A673 (cell line): ENCODE measurements around the gene KCNQ2. TPM values are rescaled to one million over a fixed set of nuclear protein-coding genes. Genes with fewer than 3 reads are reported as not detected.

ENCODE experiments used
- BruUV-seq: library from RNA; stranded (reverse); fragments of 400-500 nt; replicated peaks from 2 replicates; lab custom pipeline; 2021; lab: Mats Ljungman, UMichigan
- CTCF ChIA-PET: fragments of 300-600 bp; sonication (Branson Sonifier 250); formaldehyde crosslinking; loops from one replicate; lab custom pipeline; 2022; ENCODE audit warnings: antibody characterized with exemption; lab: Charles Lee
- POLR2A ChIA-PET: fragments of 300-600 bp; sonication (Branson Sonifier 250); formaldehyde crosslinking; loops from one replicate; lab custom pipeline; 2022; ENCODE audit warnings: antibody characterized with exemption; ENCODE audit not compliant: low non-redundant PET; lab: Charles Lee
- DNase-seq: peaks from one replicate; pipeline ENCODE4 v3.0.0-alpha.2; 2015; ENCODE audit warnings: low spot score
- H3K27ac ChIP-seq: fragments of 200-600 bp; sonication (generic); 2 replicates; pipeline ENCODE4 v1.5.1; 2016; ENCODE audit warnings: mixed run types, low read depth, mild to moderate bottlenecking, mixed read lengths, antibody characterized with exemption, low read length; ENCODE audit not compliant: poor library complexity, severe bottlenecking
- H3K27me3 ChIP-seq: fragments of 200-600 bp; sonication (generic); replicated peaks from 2 replicates; pipeline ENCODE4 v1.6.1; 2017; ENCODE audit warnings: mixed run types, low read depth, mild to moderate bottlenecking, mixed read lengths, antibody characterized with exemption, low read length; ENCODE audit not compliant: insufficient read depth, poor library complexity
- H3K36me3 ChIP-seq: fragments of 200-600 bp; sonication (generic); 2 replicates; pipeline ENCODE4 v1.6.1; 2016; ENCODE audit warnings: mixed run types, mild to moderate bottlenecking, mixed read lengths, antibody characterized with exemption, low read length; ENCODE audit not compliant: insufficient read depth, poor library complexity, severe bottlenecking
- H3K4me1 ChIP-seq: fragments of 200-600 bp; sonication (generic); 2 replicates; pipeline ENCODE4 v1.6.1; 2017; ENCODE audit warnings: mixed run types, mild to moderate bottlenecking, mixed read lengths, antibody characterized with exemption, low read length; ENCODE audit not compliant: insufficient read depth, poor library complexity, severe bottlenecking
- H3K4me3 ChIP-seq: fragments of 200-600 bp; sonication (generic); 2 replicates; pipeline ENCODE4 v1.5.1; 2016; ENCODE audit warnings: low read depth, mixed run types, mild to moderate bottlenecking, mixed read lengths, low read length; ENCODE audit not compliant: poor library complexity, severe bottlenecking
- H3K9me3 ChIP-seq: fragments of 200-600 bp; sonication (generic); 2 replicates; pipeline ENCODE4 v1.6.1; 2016; ENCODE audit warnings: mixed run types, low read depth, mild to moderate bottlenecking, mixed read lengths, antibody characterized with exemption, low read length; ENCODE audit not compliant: poor library complexity, severe bottlenecking
- EZH2 ChIP-seq: fragments of 200-600 bp; sonication (generic); IDR thresholded peaks from 2 replicates; pipeline ENCODE4 v1.6.1; 2017; ENCODE audit warnings: borderline replicate concordance, low read depth, mild to moderate bottlenecking, mixed read lengths, antibody characterized with exemption, low read length; ENCODE audit not compliant: poor library complexity, severe bottlenecking
- intact Hi-C: fragments of 100-400 bp; cut with micrococcal nuclease; formaldehyde crosslinking; loops from one replicate; pipeline ENCODE4 v1.10.0; 2022; ENCODE audit not compliant: unreplicated experiment
- total RNA-seq: library from RNA; stranded (reverse); gene quantifications from 2 replicates; pipeline ENCODE4 v1.2.3, GENCODE V29; 2021
- TF ChIP-seq, protein P1 (sequence below): fragments of 300-800, 200-600 bp; sonication (generic); conservative IDR thresholded peaks from 2 replicates; pipeline ENCODE4 v1.5.1; 2017; ENCODE audit warnings: low read depth, mild to moderate bottlenecking, antibody characterized with exemption, low read length, moderate library complexity, mixed read lengths

KCNQ2 gene
- total RNA-seq, 1 experiment from 2014 or later: 6.6 TPM

DNA sequence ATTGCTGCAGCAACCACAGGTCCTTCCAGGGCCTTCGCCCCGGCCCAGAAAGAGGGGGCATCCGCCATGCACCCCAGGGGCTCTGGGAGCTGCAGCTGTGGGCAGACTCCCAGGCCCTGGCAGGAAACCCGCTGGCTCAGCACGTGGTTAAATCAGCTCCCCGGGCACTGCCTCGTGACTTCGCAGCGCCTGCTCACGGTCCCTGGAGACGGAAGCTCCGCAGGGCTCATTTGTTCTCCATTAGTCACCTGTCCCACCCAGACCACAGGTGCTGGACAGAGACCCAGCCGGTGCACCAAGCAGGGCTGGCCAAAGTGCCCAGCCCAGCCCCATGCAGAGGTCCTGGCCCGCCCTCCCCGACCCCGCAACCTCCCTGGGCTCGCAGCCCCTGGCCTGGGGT, 14.7 kb downstream of the KCNQ2 start:
- H3K4me3 ChIP-seq: no peak overlapping the region
- peaks cover 37% of the 10 kb centered on the region for H3K4me1 ChIP-seq
- H3K27ac ChIP-seq: no peak overlapping the region
- TF ChIP-seq, protein P1, sequence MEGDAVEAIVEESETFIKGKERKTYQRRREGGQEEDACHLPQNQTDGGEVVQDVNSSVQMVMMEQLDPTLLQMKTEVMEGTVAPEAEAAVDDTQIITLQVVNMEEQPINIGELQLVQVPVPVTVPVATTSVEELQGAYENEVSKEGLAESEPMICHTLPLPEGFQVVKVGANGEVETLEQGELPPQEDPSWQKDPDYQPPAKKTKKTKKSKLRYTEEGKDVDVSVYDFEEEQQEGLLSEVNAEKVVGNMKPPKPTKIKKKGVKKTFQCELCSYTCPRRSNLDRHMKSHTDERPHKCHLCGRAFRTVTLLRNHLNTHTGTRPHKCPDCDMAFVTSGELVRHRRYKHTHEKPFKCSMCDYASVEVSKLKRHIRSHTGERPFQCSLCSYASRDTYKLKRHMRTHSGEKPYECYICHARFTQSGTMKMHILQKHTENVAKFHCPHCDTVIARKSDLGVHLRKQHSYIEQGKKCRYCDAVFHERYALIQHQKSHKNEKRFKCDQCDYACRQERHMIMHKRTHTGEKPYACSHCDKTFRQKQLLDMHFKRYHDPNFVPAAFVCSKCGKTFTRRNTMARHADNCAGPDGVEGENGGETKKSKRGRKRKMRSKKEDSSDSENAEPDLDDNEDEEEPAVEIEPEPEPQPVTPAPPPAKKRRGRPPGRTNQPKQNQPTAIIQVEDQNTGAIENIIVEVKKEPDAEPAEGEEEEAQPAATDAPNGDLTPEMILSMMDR: no peak
- no peak for TF ChIP-seq EZH2
- no TSS peak for BruUV-seq
- no peaks in the 10 kb centered on the region for H3K36me3 ChIP-seq
- peak; percentile 59 for DNase-seq
- CTCF ChIA-PET: no interaction called here
- POLR2A ChIA-PET: no interaction called here
- no peaks in the 10 kb centered on the region for H3K9me3 ChIP-seq
- no peaks in the 10 kb centered on the region for H3K27me3 ChIP-seq
- intact Hi-C loops: no loop called here

DNA sequence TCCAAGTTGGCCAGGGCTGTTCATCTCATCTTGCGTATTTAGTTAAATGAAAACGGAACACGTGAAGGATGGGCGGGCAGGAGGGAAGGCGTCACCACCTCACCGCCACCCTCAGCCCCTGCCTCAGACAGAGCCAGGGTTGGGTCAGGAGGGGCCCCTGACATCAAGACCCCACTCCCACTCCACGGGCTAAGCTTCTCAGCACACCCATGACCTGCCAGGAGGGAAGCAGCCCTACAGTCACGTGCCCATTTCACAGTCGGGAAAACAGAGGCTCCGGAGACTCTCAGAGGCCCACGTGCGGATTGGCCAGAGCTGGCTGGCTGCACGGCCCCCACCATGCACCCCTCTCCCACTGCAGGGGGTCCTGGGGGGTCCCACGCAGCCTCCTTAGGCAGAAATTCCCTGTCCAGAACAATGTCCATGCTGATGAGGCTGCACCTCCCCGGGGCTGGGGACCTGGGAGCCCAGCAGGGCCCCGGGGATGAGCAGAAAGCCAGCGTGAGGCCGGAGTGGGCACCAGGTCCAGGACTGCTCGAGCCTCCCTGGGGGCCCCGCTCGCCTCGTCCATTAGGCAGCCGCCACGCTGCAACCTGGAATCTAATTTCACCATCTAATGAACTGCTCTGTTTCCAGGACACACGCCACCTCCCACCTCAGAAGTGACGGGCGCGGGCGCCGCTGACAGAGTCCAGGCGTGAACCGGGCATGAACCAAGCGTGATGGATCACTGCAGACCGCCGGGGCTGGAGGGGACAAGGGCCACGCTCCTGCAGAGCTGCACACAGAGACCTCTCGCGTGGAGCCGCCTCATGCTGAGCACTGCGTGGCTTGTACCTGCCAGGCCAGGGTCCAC, 15.8 kb downstream of the KCNQ2 start:
- POLR2A ChIA-PET: no interaction called here
- Histone ChIP-seq H3K27ac (no peak overlapping the region), H3K4me3 (no peak overlapping the region), H3K27me3 (no peaks in the 10 kb centered on the region), H3K9me3 (no peaks in the 10 kb centered on the region), H3K4me1 (peaks cover 37% of the 10 kb centered on the region), H3K36me3 (no peaks in the 10 kb centered on the region)
- intact Hi-C loops: no loop called here
- CTCF ChIA-PET: no interaction called here
- BruUV-seq: no TSS peak
- no peak for DNase-seq
- TF ChIP-seq, protein P1: no peak
- TF ChIP-seq EZH2: no peak

DNA sequence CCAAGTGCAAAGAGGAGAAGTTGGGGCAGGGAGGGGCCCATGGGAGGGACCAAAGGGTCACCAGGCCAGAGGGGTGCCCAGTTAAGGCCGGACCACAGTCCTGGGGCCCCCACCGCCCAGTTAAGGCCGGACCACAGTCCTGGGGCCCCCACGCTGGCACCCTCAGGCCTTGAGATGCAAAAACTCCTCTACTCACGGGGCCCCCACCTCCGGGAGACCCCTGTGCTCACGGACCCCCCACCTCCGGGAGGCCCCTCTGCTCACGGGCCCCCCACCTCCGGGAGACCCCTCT, 16.9 kb downstream of the KCNQ2 start:
- H3K27ac ChIP-seq: no peak overlapping the region
- no TSS peak for BruUV-seq
- H3K4me3 ChIP-seq: no peak overlapping the region
- H3K9me3 ChIP-seq: no peaks in the 10 kb centered on the region
- TF ChIP-seq EZH2: no peak
- TF ChIP-seq, protein P1: no peak
- intact Hi-C loops: no loop called here
- DNase-seq: no peak
- ChIA-PET POLR2A (no interaction called here), CTCF (no interaction called here)
- peaks cover 37% of the 10 kb centered on the region for H3K4me1 ChIP-seq
- no peaks in the 10 kb centered on the region for H3K27me3 ChIP-seq
- no peaks in the 10 kb centered on the region for H3K36me3 ChIP-seq
